8988T (cell line): ENCODE results near the gene NCK1.

Experiments used
- DNase-seq: peaks from one replicate; pipeline ENCODE4 v3.0.0; 2011

The NCK1 gene

GRCh38 chr3:136994772-136995516 is 132.9 kb downstream of the NCK1 start:
- DNase-seq = no peak

- no peak for DNase-seq
These were observed 133.6 kb downstream of the NCK1 start for GRCh38 chr3:136995652-136996051.
